HG03432 (cell line): ENCODE data around the gene SEPTIN1.
A peak's percentile ranks its signal among the peaks of the same experiment; 100 is the strongest.

ENCODE experiments used
- ATAC-seq: cut with Tn5 transposase; IDR thresholded peaks from one replicate; pipeline ENCODE4 v1.9.1; 2021; ENCODE audit warnings: mild to moderate bottlenecking, moderate library complexity; ENCODE audit not compliant: unreplicated experiment

SEPTIN1 gene, protein sequence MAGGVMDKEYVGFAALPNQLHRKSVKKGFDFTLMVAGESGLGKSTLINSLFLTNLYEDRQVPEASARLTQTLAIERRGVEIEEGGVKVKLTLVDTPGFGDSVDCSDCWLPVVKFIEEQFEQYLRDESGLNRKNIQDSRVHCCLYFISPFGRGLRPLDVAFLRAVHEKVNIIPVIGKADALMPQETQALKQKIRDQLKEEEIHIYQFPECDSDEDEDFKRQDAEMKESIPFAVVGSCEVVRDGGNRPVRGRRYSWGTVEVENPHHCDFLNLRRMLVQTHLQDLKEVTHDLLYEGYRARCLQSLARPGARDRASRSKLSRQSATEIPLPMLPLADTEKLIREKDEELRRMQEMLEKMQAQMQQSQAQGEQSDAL

GRCh38 chr16:30382111-30382881 lies at the start of gene SEPTIN1:
Gene SEPTIN1 (minus strand): TSS chr16:30382561. CDS start chr16:30382542, 19 bp downstream.
- ATAC-seq, result peak; percentile 28

DNA sequence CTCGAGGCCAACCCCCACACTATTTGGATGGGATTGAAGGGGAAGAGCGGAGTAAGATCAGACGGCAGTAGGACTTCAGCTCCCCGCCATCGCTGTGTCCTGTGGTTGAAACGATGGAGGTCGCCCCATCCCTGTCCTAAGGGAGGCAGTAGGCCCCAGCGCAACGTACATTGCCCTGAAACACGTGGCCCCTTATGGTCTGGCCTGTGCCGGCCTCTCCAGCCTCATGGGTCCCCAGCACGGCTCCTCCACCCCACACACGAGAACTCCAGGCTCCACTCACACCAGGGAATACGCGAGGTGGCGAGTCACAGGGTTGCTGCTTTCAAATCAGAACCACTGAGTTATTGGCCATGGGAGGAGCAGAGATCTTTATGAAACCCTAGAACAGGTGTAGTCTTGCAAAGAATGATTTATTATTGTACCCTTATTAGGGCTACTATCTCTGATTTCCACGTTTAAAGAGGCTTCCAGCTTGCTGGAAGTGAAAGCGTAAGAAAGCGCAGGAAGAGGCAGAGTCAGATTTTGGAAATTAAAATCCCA lies 48.1 kb upstream of the SEPTIN1 start:
- ATAC-seq, result peak; percentile 23

- peak; percentile 94 for ATAC-seq
These were observed 47.5 kb upstream of the SEPTIN1 start, which contains the start of gene DCTPP1 for GRCh38 chr16:30429678-30430427. Gene DCTPP1 (minus strand): TSS chr16:30430030. CDS start chr16:30429980, 50 bp downstream.

DNA sequence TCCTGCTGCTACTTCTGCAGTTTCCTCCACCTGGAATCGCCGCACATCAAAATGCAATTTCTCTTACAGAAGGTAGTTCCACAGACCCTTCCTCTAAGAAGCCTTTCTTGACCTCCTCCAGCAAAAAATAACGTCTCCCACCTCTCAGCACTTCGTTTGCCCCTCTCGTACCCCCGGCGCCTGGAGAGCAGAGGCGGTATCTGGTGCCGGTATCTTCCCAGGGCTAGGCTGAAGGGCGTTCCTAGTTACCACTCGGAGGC lies 47.0 kb upstream of the SEPTIN1 start:
- no peak for ATAC-seq

GRCh38 chr16:30428055-30428454 lies 45.7 kb upstream of the SEPTIN1 start:
- ATAC-seq, result no peak

- no peak for ATAC-seq
These were observed 38.6 kb upstream of the SEPTIN1 start for GRCh38 chr16:30421010-30421409.

- ATAC-seq, result no peak
These were observed 36.2 kb upstream of the SEPTIN1 start for GRCh38 chr16:30418350-30419181.

DNA sequence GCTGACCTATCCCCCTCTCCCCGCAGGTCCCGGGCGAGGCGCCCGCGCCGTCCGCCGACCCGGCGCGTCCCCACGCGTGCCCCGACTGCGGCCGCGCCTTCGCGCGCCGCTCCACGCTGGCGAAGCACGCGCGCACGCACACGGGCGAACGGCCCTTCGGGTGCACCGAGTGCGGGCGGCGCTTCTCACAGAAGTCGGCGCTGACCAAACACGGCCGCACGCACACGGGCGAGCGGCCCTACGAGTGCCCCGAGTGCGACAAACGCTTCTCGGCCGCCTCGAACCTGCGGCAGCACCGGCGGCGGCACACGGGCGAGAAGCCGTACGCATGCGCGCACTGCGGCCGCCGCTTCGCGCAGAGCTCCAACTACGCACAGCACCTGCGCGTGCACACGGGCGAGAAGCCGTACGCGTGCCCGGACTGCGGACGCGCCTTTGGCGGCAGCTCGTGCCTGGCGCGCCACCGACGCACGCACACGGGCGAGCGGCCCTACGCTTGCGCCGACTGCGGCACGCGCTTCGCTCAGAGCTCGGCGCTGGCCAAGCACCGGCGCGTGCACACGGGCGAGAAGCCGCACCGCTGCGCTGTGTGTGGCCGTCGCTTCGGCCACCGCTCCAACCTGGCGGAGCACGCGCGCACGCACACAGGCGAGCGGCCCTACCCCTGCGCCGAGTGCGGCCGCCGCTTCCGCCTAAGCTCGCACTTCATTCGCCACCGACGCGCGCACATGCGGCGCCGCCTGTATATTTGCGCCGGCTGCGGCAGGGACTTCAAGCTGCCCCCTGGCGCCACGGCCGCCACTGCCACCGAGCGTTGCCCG lies 35.4 kb upstream of the SEPTIN1 start:
- ATAC-seq, result peak; percentile 75

DNA sequence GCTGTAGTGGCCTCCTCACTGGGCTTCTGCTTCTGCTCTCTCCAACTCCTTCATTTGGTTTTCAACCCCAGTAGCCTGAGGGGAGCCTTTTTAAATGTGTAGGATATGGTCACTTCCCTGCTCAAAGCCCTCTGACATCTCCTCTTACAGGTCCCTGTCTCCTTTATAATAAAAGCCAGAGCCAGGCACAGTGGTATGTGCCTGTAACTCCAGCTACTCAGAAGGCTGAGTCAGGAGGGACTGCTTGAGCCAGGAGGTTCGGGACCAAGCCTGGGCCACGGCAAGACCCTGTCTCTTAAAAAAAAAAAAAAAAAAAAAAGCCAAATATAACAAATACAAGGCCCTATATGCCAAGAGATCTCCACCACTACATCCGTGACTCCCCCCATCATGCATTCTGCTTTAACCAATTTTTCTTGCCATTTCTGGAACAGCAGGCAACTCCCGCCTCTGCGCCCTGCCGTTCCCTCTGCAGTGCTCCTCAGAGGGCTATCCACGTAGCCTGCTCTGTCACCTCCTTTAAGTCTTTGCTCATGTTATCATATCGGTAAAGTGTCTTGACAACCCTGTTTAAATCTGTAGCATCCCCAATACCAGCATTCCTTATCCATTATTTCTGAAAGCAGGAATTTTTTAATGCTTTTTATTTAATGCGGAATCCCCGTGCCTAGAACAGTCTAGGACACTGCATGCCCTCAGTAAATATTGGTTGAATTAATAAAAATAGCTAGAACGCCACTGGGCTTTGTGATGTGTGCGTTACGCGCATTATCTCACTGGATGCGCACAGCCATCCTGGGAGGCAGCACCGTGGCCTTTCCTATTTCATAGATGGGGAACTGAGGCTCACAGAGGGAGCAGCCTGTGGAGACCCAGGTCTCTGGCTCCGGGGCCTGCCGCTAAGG lies 34.5 kb upstream of the SEPTIN1 start:
- ATAC-seq, result no peak

- ATAC-seq, result no peak
These were observed 33.8 kb upstream of the SEPTIN1 start for GRCh38 chr16:30416047-30416603.

GRCh38 chr16:30414159-30414558 lies 31.8 kb upstream of the SEPTIN1 start:
- no peak for ATAC-seq

- ATAC-seq, result no peak
These were observed 30.9 kb upstream of the SEPTIN1 start for GRCh38 chr16:30413112-30413806.

GRCh38 chr16:30409125-30410060 lies 27.0 kb upstream of the SEPTIN1 start:
- ATAC-seq, result peak; percentile 41

DNA sequence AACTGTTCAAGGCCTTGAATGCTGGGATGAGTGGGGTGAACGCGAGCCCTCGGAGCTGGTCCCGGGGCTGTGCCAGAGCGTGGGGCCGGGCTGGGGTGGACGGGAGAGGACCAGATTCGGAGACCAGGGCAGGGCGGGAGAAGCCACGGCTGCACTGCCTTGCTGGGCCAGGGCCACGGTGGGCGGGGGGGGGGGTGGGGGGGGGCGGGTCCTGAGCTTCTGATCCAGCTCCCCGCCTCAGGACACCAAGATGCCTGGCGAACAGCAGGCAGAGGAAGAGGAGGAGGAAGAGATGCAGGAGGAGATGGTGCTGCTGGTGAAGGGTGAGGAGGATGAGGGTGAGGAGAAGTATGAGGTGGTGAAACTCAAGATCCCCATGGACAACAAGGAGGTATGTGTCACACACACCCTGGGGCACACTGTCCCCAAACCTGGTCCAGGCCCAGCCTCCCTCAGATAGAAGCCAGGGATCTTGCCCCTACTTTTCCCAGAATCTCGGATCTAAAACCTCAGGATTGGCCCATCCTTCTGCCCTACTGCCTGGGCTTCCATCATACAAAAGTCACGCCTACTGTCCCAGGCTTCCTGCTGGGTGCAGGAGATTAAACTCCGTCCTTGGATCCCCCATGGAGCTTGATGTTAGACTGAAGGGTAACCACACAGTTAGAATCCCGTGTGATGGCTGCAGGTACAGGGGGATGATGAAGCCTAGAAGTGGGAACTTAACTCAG lies 25.6 kb upstream of the SEPTIN1 start:
- ATAC-seq, result no peak

DNA sequence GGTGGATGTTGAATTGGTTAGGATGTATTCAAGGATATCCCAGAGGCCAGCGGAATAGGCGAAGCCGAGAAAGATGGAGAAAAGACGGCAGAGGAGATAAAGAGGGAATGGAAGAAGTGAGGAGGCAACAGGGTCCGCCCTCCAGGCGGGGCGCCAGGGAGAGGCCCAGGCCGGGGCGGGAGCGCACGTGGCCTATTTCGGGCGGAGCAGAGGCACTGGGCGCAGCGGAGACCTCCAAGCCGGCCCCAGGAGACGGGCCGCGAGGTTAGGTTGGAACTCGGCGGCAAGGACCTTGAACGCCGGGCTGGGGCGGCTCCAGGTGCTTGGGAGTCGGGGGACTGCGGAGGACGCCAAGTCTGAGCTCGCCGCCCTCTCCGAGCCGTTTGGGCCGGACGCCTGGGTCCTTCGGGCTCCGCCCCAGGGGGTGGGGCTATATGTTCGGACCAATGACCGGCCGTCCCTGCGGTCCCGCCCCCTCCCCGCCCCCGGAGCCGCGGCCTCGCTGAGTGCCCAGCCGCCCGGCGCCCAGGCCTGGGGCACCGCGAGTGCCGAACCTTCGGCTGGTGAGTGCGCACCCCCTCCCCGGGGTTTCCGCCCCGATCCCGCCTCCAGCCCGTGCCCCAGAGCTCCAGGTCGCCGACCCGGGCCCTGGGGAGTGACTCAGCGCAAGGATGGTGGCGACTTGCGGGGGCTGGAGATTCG lies 24.9 kb upstream of the SEPTIN1 start, which contains the start of gene ZNF771:
TSS of gene ZNF771 (plus strand) at position 505 of the 702 bp plus-strand sequence. CDS start 448 bp downstream, outside the sequence.
- peak; percentile 85 for ATAC-seq
